NCI-H526 treated with DMSO at 0.1 percent for 48 hours (cell line): ENCODE data around the gene SLC4A1AP.
"Not testable (repeated sequence)": the region's sequence is repeated elsewhere in the genome, so short reads cannot be mapped to it uniquely, and the experiment has no call there.

Source experiments
- DNase-seq: peaks from one replicate; lab custom pipeline; 2025; lab: John Stamatoyannopoulos, UW

SLC4A1AP gene, protein sequence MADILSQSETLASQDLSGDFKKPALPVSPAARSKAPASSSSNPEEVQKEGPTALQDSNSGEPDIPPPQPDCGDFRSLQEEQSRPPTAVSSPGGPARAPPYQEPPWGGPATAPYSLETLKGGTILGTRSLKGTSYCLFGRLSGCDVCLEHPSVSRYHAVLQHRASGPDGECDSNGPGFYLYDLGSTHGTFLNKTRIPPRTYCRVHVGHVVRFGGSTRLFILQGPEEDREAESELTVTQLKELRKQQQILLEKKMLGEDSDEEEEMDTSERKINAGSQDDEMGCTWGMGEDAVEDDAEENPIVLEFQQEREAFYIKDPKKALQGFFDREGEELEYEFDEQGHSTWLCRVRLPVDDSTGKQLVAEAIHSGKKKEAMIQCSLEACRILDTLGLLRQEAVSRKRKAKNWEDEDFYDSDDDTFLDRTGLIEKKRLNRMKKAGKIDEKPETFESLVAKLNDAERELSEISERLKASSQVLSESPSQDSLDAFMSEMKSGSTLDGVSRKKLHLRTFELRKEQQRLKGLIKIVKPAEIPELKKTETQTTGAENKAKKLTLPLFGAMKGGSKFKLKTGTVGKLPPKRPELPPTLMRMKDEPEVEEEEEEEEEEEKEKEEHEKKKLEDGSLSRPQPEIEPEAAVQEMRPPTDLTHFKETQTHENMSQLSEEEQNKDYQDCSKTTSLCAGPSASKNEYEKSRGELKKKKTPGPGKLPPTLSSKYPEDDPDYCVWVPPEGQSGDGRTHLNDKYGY

GRCh38 chr2:27663285-27664153, at the start of gene SLC4A1AP, which contains the start of gene SUPT7L:
Gene SLC4A1AP (plus strand): TSS chr2:27663889. CDS start chr2:27663915, 26 bp downstream.
Gene SUPT7L (minus strand): TSS chr2:27663614. CDS start chr2:27662192, 1,422 bp downstream.
- peak; percentile 85 for DNase-seq

- DNase-seq, result no peak
Observed at GRCh38 chr2:27613985-27614384, 49.7 kb upstream of the SLC4A1AP start.

GRCh38 chr2:27615316-27615715, 48.4 kb upstream of the SLC4A1AP start:
- no peak for DNase-seq

DNA sequence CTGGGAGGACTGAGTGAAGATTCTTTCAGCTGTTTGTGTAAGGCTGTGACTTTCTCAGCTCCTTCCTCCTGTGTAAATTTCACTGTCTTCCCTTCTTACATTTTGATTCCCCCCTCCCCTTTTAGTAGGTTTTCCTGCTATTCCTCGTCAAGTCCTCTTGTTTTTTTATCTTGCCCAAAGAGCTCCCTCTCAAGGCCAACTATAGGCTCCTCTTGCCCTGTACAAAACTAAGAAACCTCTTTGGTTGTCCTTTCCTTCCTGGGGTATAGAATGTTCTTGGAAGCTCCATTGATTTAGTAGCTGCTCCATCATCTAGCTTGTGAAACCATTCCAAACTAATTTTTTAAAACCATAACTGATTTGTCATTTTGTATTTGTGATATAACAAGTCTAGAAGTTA, 42.2 kb upstream of the SLC4A1AP start:
- no peak for DNase-seq

DNA sequence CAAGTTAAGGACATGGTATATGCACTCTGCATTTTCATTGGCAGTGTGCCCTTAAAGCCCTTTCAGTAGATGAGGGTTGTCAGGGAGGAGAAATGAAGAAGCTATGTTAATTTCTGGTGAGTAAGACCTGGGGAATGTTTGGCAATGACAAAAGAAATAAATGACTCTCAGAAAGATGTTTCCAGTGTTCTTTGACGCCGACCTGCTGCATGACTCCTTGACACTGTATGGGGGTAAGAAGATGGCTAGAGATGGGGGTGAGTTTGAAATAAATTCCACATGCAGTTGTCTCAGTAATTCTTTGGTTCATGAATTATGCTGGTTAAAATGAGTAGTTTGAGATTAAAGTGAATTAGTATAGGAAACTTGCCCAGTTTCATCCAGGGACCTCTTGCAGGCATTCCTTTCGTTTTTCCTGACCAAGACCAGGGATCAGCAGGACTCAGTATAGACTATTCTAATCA, 40.7 kb upstream of the SLC4A1AP start:
- no peak for DNase-seq

GRCh38 chr2:27624943-27625342, 38.7 kb upstream of the SLC4A1AP start:
- DNase-seq, result no peak

DNA sequence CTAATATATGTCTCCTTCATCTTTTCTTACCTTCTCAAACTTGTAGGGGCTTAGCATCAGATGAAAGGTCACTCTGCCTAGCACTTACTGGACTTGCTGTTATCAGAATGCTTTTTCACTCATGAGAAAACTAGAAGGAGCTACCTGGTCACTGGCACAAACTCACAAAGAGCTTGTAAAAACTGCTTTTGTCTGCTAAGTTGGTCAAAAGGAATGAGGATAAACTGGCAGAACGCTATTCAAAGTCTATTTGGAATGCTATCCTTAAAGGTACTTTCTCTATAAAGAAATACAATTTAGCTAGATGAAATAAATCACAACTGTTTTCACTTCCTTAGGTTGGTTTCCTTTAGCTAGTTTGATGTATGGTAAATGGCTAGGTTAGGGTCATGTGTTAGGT, 37.4 kb upstream of the SLC4A1AP start:
- DNase-seq, result not testable (repeated sequence)

- DNase-seq, result not testable (repeated sequence)
Observed at GRCh38 chr2:27626921-27627320, 36.8 kb upstream of the SLC4A1AP start.

- no peak for DNase-seq
Observed at GRCh38 chr2:27627963-27628766, 35.5 kb upstream of the SLC4A1AP start.

- DNase-seq, result peak; percentile 68
Observed at GRCh38 chr2:27628767-27629709, 34.7 kb upstream of the SLC4A1AP start, which contains the start of the genes CCDC121 and GPN1. Gene CCDC121 (minus strand): TSS chr2:27629012. CDS start chr2:27627799, 1,213 bp downstream. Gene GPN1 (plus strand): TSS chr2:27629050. CDS start chr2:27629059, 9 bp downstream.

DNA sequence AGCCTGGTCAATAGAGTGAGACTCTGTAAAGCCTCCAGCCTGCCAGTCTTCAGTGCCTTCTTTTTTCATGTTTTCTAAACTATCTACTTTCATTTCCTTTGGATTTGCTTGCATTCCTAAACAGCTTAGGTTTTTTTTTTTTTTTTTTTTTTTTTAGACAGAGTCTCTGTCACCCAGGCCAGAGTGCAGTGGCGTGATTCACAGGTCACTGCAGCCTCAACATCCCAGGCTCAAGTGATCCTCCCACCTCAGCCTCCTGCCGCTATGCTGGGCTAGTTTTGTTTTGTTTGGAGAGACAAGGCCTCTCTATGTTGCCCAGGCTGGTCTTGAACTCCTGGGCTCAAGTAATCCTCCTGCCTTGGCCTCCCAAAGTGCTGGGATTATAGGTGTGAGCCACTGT, 33.4 kb upstream of the SLC4A1AP start:
- DNase-seq, result not testable (repeated sequence)

- no peak for DNase-seq
Observed at GRCh38 chr2:27634291-27634690, 29.4 kb upstream of the SLC4A1AP start.

- no peak for DNase-seq
Observed at GRCh38 chr2:27636766-27637165, 26.9 kb upstream of the SLC4A1AP start.

DNA sequence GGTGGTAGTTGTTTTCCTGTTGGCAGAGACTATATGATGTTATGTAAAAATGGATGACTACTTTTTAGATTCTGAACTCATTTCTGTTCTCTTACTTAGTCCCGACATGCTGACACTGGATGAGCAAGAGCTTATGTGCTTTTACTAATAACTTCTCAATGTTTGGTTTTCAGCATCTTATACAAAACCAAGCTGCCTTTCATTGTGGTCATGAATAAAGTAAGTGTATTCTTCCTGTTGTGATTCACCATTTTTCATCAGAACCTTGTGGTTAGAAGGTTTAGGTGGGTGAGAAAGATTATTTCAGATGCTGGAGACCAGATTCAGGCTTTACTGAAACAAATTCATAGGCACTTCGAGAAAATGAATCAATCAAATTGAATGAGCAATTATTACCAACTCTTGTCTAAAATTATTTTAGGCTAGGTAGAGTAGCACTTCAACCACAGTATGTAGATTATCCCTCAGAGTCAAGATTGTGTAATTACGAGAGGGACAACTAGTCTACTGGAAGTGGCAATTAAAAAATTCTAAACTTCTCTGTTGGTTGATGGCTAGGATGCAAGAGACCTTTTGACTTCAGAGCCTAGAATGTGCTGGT, 25.6 kb upstream of the SLC4A1AP start:
- no peak for DNase-seq

GRCh38 chr2:27638709-27639108, 25.0 kb upstream of the SLC4A1AP start:
- DNase-seq, result no peak

DNA sequence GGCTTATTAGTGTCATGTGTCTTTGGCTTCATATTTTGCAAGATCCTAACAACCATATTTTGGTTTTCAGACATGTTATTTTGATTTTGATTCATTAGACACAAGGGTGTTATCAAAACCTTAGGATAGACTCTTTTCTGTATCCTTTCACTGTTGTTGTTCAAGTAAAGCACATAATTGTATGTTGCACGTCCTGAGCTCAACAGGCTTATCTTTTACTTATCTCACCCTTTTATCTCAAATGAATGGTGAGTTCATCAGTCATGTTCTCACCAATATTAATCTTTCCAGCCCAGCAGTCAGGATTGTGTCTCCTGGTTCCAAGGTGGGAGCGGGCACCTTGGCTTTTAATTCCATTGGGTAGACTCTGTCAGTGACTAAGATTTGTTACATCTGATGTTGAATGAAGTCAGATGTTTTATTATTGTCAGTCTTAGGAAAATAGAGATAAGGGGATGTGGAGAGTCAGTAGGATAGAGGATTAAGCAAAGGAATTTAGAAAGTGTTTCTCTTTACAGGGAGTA, 22.9 kb upstream of the SLC4A1AP start:
- DNase-seq, result no peak

DNA sequence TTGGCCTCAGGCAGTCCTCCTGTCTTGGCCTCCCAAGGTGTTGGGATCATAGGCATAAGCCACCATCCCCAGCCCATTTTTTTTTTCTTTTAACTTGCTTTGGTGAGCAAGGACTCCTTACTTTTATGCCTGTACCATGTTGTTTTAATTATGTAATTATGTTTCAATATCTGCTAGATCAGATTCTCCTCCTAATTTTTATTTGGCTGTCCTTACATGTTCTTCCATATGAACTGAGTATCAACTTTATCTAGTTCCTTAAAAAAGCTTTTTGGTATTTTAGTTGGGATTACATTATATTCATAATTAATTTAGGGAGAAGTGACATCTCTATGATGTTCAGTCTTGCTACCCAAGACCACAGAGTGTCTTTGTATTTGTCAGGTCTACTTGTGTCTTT, 18.5 kb upstream of the SLC4A1AP start:
- no peak for DNase-seq

DNA sequence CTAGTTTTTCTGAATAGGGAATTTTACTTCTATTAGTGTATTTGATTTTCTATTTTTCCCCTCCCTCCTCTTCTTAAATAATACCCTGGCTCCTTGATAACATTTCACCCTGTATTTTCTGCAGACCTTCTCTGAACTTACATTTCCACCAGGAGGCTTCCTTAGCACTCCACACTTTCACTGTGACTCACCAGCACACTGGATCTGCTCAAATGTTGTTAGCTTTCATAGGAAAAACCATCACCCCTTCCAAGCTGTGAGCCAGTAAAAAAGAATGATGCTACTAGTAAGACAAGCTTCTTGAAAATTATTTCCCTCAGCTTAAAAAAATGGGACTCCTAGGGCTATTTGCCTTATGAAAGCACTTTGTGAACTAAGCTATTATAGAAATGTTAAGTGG, 16.4 kb upstream of the SLC4A1AP start:
- DNase-seq, result no peak

GRCh38 chr2:27647737-27648136, 16.0 kb upstream of the SLC4A1AP start:
- DNase-seq, result no peak
